ENCODE results near the gene SYCP3.

The SYCP3 gene

GRCh38 chr12:101738920-101739665, at the start of gene SYCP3:
Gene SYCP3 (minus strand): TSS chr12:101739462. CDS start chr12:101737935, 1,527 bp downstream.
- DNase-seq (ENCODE audit: low read depth): no peak

- DNase-seq (ENCODE audit: low read depth): no peak
Observed at GRCh38 chr12:101785671-101786070, 46.4 kb upstream of the SYCP3 start.

DNA sequence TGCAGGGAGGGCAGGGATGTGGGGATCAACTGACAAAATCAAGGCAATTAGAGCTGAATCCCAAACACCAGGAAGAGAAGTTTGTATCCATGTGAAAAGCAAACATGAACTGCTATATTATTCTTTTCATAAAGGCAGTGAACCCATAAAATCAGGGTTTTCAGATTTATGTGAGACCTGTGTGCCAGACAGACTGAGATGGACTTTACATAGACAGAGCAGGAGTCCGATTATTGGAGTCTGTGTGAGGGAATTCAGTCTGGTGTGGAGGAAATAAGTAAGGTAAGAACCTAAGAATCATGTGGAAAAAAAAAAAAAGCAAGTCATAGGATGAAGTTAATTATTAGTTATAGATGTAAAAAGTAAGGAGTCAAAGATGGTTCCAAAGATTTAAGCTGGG, 45.1 kb upstream of the SYCP3 start:
- DNase-seq (ENCODE audit: low read depth): no peak

DNA sequence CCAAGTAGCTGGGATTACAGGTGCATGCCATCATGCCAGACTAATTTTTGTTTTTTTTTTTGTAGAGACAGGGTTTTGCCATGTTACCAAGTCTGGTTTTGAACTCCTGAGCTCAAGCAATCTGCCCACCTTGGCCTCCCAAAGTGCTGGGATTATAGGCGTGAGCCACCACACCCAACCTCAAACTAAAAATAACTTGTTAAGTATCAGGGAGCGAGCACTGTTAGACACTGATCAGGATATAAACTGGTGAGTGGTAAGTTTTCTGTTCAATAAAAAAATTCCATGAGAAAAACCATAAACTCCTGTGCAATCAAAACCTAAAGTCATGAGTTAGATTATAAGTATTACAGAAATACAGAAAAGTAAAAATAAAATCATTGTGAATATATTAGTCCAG, 44.6 kb upstream of the SYCP3 start:
- DNase-seq (ENCODE audit: low read depth): no peak

GRCh38 chr12:101783150-101783549, 43.9 kb upstream of the SYCP3 start:
- DNase-seq (ENCODE audit: low read depth): no peak

GRCh38 chr12:101782273-101782731, 43.0 kb upstream of the SYCP3 start:
- DNase-seq (ENCODE audit: low read depth): no peak

DNA sequence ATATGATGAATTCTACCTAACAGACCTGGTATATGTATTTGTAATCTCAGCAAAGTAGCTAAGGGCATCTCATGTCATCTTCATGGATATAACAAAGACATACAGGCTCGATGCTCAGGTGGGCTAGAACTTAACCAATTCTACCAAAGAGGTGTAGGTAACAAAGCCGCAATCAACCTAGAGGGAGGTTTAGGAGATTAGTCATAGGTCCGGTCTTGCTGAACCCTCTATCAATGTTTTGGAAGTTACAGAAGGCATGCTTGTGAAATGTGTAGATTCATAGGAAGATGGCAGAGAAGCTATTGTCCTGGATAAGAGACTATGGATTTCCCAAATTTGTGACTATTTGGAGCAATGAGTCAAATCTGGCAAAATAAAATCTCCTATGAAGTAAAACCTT, 42.6 kb upstream of the SYCP3 start:
- DNase-seq (ENCODE audit: low read depth): no peak

GRCh38 chr12:101780599-101780998, 41.3 kb upstream of the SYCP3 start:
- DNase-seq (ENCODE audit: low read depth): no peak

GRCh38 chr12:101779626-101780025, 40.4 kb upstream of the SYCP3 start:
- no peak for DNase-seq (ENCODE audit: low read depth)

DNA sequence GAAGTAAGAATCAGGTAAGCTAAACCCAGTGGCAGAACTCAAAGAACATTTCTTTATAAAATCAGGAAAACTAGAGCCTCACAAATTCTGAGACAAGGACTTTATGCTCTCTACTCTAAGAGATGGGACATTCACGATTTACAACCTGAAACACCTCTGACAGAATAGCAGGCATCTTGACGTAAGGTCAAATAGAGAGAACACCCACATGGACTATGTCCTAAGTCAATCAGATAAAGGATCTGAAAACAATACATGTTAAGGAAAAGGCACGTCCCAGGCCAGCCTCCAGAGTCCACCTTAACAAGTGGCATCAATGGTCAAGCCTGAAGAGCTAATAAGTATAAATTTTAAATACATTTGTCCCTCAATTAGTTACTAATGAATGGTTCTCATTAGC, 39.9 kb upstream of the SYCP3 start:
- DNase-seq (ENCODE audit: low read depth): no peak

GRCh38 chr12:101777978-101778377, 38.7 kb upstream of the SYCP3 start:
- no peak for DNase-seq (ENCODE audit: low read depth)

- DNase-seq (ENCODE audit: low read depth): no peak
Observed at GRCh38 chr12:101777485-101777884, 38.2 kb upstream of the SYCP3 start.

DNA sequence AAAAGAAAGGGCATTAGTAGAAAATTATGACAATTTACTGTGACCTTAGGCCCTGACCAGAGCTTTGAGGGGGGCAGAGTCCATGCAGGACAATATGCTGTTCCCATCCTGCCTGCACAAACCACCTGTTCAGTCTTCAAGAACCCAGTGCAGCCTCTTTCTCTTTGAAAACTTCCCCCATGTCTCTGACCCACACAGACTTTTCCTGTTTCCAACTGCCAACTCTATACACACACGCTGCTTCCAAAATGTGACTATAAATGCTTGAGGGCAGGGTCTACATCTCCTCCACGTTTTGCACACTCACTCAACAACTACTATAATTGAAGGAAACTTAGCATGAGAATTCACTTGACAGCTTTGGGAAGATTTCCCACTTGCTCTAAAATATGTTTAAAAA, 36.6 kb upstream of the SYCP3 start:
- no peak for DNase-seq (ENCODE audit: low read depth)

- no peak for DNase-seq (ENCODE audit: low read depth)
Observed at GRCh38 chr12:101773650-101774162, 34.4 kb upstream of the SYCP3 start.

DNA sequence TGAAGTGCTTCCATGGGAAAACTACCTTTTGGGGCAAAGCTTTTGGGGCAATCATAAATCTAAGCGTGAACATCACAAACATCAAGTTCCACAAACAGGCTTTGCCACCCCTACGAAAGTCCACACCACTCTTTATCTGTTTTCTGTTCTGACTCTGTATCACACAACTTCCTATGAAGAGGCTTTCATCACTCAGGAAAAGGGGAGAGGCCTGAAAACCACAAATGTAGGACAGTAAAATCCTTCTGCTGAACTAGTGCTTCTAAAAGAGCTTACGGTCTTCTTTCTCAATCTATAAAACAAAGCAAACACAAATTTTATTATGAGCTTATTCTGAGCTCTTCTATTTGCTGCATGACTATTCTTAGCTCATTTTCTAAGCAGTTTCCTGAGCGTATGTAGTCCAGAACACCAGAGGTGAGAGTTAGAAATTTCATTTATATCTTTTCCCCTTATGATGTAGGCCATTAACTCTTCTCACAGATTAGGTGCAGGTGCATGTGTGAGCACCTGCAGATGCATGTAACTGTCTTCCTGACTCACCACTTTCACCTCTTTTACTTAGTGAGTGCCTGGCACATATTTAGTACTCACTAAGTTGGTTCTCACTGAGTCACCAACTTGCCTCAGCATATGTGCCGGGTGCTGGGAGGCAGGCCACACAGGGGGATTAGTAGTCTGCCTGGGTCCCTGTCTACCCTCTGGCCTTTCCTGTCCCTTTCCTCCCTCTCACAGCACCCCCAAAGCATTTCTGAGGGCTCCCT, 32.9 kb upstream of the SYCP3 start:
- DNase-seq (ENCODE audit: low read depth): no peak

DNA sequence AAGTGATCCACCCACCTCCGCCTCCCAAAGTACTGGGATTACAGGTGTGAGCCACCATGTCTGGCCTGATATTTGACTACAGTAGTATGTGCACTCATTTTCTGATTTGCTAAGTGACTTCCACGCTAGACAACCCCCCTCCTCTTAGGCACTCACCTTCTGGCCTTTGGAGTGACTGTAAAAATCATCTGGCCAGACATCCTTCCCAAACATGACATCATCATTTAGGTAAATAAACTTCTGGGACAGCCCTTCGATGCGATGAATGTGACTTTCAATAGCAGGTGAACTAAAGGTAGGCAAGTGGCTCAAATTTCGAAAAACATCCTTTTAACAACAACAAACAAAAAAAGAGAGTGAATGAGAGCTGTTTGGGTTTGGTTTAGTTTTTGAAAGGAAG, 30.6 kb upstream of the SYCP3 start:
- no peak for DNase-seq (ENCODE audit: low read depth)

GRCh38 chr12:101768781-101769180, 29.5 kb upstream of the SYCP3 start:
- DNase-seq (ENCODE audit: low read depth): no peak

DNA sequence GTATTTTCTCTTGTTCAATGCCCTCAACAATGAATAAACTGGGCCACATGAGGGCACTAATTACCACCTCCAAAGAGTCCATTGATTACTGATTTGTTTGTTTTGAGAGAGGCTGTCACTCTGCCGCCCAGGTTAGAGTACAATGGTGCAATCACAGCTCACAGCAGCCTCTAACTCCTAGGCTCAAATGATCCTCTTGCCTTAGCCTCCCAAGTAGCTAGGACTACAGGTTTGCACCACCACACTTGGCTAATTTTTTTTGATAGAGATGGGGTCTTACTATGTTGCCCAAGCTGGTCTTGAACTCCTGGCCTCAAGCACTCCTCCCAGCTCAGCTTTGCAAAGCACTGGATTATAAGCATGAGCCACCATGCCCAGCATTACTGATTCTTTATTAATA, 28.3 kb upstream of the SYCP3 start:
- no peak for DNase-seq (ENCODE audit: low read depth)

DNA sequence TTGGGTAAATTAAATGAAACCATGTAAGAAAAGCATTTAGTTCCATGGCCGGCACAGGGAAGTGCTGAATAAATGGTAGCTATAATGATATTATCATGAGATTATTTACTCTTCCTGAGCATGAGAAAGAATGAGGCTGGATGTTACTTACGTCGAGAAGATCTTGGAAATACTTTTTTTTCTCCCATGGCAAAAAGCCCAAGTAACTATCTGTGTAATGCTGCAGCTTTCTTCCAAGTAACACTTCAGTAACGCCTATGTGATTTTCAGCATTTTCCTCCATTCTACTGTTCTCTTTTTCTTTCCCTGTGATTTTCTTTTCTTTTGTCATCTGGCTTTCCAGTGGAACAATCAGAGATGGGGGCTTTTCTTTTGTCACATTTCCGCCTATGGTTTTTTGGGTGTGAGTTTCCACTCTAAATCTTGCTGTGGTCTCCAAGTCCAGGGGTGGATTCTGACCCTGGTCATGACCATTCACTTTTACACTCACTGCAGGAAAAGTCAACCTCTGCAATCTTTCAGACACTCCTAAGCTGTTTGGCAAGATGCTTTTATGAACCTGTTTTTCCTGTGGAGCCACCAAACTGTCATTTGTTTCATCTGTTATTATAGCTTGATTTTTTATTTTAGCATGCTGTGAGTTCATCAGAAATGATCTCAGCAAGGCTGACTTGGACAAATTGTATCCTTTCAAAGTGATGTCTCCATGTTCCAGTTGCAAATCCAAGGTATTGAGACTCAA, 25.0 kb upstream of the SYCP3 start:
- DNase-seq (ENCODE audit: low read depth): no peak

GRCh38 chr12:101763246-101763931, 24.1 kb upstream of the SYCP3 start:
- no peak for DNase-seq (ENCODE audit: low read depth)

DNA sequence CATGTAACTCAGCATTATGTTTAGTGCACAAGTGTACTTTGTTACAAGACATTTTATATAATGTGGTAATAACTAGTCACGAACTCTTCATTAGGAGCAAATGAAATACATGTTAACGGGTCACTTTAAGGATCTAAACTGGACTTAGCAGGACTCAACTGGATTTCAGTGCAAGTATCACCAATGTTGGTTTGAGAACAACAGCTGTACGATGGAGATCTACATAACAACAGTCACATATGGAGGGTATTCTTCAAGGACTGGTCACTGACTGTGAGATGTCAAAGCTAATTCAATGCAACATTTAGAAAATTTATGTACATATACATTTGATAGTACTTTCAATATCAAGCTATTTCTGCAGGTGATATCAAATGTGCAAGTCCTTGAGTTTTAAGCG, 22.5 kb upstream of the SYCP3 start:
- DNase-seq (ENCODE audit: low read depth): no peak

DNA sequence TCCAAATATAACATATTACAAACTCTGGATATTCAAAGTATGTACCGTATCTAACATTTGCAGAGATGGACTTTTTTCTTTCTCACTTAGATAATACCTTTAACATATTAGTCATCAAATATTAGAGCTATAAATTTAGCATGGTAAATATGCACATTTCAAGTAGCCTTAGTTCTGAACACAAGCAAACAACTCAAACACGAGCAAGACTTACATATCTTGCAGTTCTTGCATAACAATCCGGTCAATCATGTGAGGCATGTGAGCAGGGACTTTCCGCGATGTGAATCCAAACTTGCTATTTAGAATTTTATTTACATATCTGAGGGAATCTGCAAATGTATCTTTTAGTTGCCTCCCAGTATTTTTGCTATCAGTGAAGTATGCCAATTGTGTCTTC, 22.1 kb upstream of the SYCP3 start:
- DNase-seq (ENCODE audit: low read depth): no peak
